DOHH2 (cell line): Measurements from ENCODE around the gene ANGPT4.

ENCODE experiments used
- CTCF ChIP-seq: fragments of 200-600 bp; sonication (generic); IDR thresholded peaks from one replicate; pipeline ENCODE4 v1.5.1; 2014; ENCODE audit warnings: antibody characterized with exemption, mild to moderate bottlenecking, low read depth, low read length; ENCODE audit not compliant: poor library complexity, severe bottlenecking
- EZH2phosphoT487 ChIP-seq: fragments of 200-600 bp; sonication (generic); IDR thresholded peaks from 2 replicates; pipeline ENCODE4 v1.6.1; 2017; ENCODE audit warnings: borderline replicate concordance, mild to moderate bottlenecking, antibody characterized with exemption, low read length, moderate library complexity, mixed read lengths

- no peak for TF ChIP-seq CTCF
- TF ChIP-seq EZH2phosphoT487 = no peak
These were observed 33.6 kb upstream of the ANGPT4 start for GRCh38 chr20:949717-950116.
